Fibroblast of skin of left quadriceps (primary cell): ENCODE measurements around the gene URI1.

ENCODE experiments used
- DNase-seq, 2 experiments: peaks; one replicate each; pipeline ENCODE4 v3.0.0-alpha.2; 2013; ENCODE audit warnings: low read depth in 2 of 2

The URI1 gene

GRCh38 chr19:30056580-30056979 is 114.5 kb downstream of the URI1 start:
- no peak for DNase-seq

- DNase-seq: no peak
Observed at GRCh38 chr19:30059741-30060457, 117.9 kb downstream of the URI1 start.

- no peak for DNase-seq
Observed at GRCh38 chr19:30060531-30061222, 118.6 kb downstream of the URI1 start.

- DNase-seq: no peak
Observed at GRCh38 chr19:30061223-30062064, 119.4 kb downstream of the URI1 start.

- DNase-seq: no peak
Observed at GRCh38 chr19:30062065-30062906, 120.2 kb downstream of the URI1 start.

GRCh38 chr19:30062907-30063649 is 121.0 kb downstream of the URI1 start:
- no peak for DNase-seq

- no peak for DNase-seq
Observed at GRCh38 chr19:30063650-30064347, 121.8 kb downstream of the URI1 start.

- DNase-seq: no peak
Observed at GRCh38 chr19:30064348-30064699, 122.3 kb downstream of the URI1 start.

GRCh38 chr19:30064771-30065494 is 122.9 kb downstream of the URI1 start:
- DNase-seq: no peak

GRCh38 chr19:30065680-30066606 is 123.9 kb downstream of the URI1 start:
- DNase-seq: no peak
